Measurements from ENCODE around the gene PTPRT.

The PTPRT gene

GRCh38 chr20:42276718-42277602, 912.7 kb downstream of the PTPRT start:
- no peak overlapping the region for H3K4me2 ChIP-seq (ENCODE audit: insufficient read depth, low read length)
- H3K9ac ChIP-seq (ENCODE audit: low read depth, low read length), result no peak overlapping the region
- H3K4me3 ChIP-seq (ENCODE audit: low read depth in 1 of 2, low read length in 2 of 2), result no peak overlapping the region
- no peaks in the 10 kb centered on the region for H3K9me3 ChIP-seq (ENCODE audit: insufficient read depth, low read length, severe bottlenecking)
- no peaks in the 10 kb centered on the region for H3K36me3 ChIP-seq (ENCODE audit: insufficient read depth, low read length)
- no peaks in the 10 kb centered on the region for H3K27me3 ChIP-seq (ENCODE audit: insufficient read depth, low read length, poor library complexity)
- H3K79me2 ChIP-seq (ENCODE audit: insufficient read depth, low read length), result no peaks in the 10 kb centered on the region
- no peak for ATAC-seq (ENCODE audit: insufficient read depth, low read depth)
- no peak for DNase-seq
- H3K27ac ChIP-seq (ENCODE audit: low read length), result no peak overlapping the region
- no peak overlapping the region for H2AFZ ChIP-seq (ENCODE audit: low read depth, low read length)
- H4K20me1 ChIP-seq (ENCODE audit: insufficient read depth, low read length), result no peaks in the 10 kb centered on the region
- H3K4me1 ChIP-seq (ENCODE audit: insufficient read depth, low read length), result no peaks in the 10 kb centered on the region
- TF ChIP-seq CTCF (IDR thresholded peaks at IDR 0.05; ENCODE audit: borderline replicate concordance, extremely low read depth, low read length, poor library complexity, severe bottlenecking), result no peak
- no peak for TF ChIP-seq EZH2 (IDR thresholded peaks at IDR 0.05; ENCODE audit: borderline replicate concordance, low read depth, low read length, severe bottlenecking)

- TF ChIP-seq EZH2 (IDR thresholded peaks at IDR 0.05; ENCODE audit: borderline replicate concordance, low read depth, low read length, severe bottlenecking) (no peak), CTCF (IDR thresholded peaks at IDR 0.05; ENCODE audit: borderline replicate concordance, extremely low read depth, low read length, poor library complexity, severe bottlenecking) (no peak)
- DNase-seq, result no peak
- Histone ChIP-seq H3K79me2 (ENCODE audit: insufficient read depth, low read length) (no peaks in the 10 kb centered on the region), H2AFZ (ENCODE audit: low read depth, low read length) (no peak overlapping the region), H3K27ac (ENCODE audit: low read length) (no peak overlapping the region), H3K4me2 (ENCODE audit: insufficient read depth, low read length) (no peak overlapping the region), H3K36me3 (ENCODE audit: insufficient read depth, low read length) (no peaks in the 10 kb centered on the region), H3K4me1 (ENCODE audit: insufficient read depth, low read length) (no peaks in the 10 kb centered on the region), H3K9ac (ENCODE audit: low read depth, low read length) (no peak overlapping the region), H3K9me3 (ENCODE audit: insufficient read depth, low read length, severe bottlenecking) (no peaks in the 10 kb centered on the region), H4K20me1 (ENCODE audit: insufficient read depth, low read length) (no peaks in the 10 kb centered on the region), H3K4me3 (ENCODE audit: low read depth in 1 of 2, low read length in 2 of 2) (no peak overlapping the region), H3K27me3 (ENCODE audit: insufficient read depth, low read length, poor library complexity) (no peaks in the 10 kb centered on the region)
- no peak for ATAC-seq (ENCODE audit: insufficient read depth, low read depth)
Measured at GRCh38 chr20:42274986-42275385, 914.7 kb downstream of the PTPRT start.

GRCh38 chr20:42272516-42272915, 917.2 kb downstream of the PTPRT start:
- no peaks in the 10 kb centered on the region for H3K36me3 ChIP-seq (ENCODE audit: insufficient read depth, low read length)
- no peak overlapping the region for H3K4me2 ChIP-seq (ENCODE audit: insufficient read depth, low read length)
- TF ChIP-seq CTCF (IDR thresholded peaks at IDR 0.05; ENCODE audit: borderline replicate concordance, extremely low read depth, low read length, poor library complexity, severe bottlenecking) (no peak), EZH2 (IDR thresholded peaks at IDR 0.05; ENCODE audit: borderline replicate concordance, low read depth, low read length, severe bottlenecking) (no peak)
- no peak overlapping the region for H3K27ac ChIP-seq (ENCODE audit: low read length)
- no peaks in the 10 kb centered on the region for H3K9me3 ChIP-seq (ENCODE audit: insufficient read depth, low read length, severe bottlenecking)
- no peak overlapping the region for H3K4me3 ChIP-seq (ENCODE audit: low read depth in 1 of 2, low read length in 2 of 2)
- H4K20me1 ChIP-seq (ENCODE audit: insufficient read depth, low read length), result no peaks in the 10 kb centered on the region
- H3K79me2 ChIP-seq (ENCODE audit: insufficient read depth, low read length), result no peaks in the 10 kb centered on the region
- DNase-seq, result no peak
- H3K4me1 ChIP-seq (ENCODE audit: insufficient read depth, low read length), result no peaks in the 10 kb centered on the region
- no peak overlapping the region for H2AFZ ChIP-seq (ENCODE audit: low read depth, low read length)
- H3K9ac ChIP-seq (ENCODE audit: low read depth, low read length), result no peak overlapping the region
- no peaks in the 10 kb centered on the region for H3K27me3 ChIP-seq (ENCODE audit: insufficient read depth, low read length, poor library complexity)
- ATAC-seq (ENCODE audit: insufficient read depth, low read depth), result no peak
